OCI-LY1 (cell line): ENCODE data around the gene POTEJ.
"Not testable (repeated sequence)": the region's sequence is repeated elsewhere in the genome, so short reads cannot be mapped to it uniquely, and the experiment has no call there.

ENCODE experiments used
- H2AFZ ChIP-seq: fragments of 200-600 bp; sonication (generic), shearing (Covaris generic); 2 replicates; pipeline ENCODE4 v1.6.0; 2014; ENCODE audit warnings: antibody characterized with exemption, mild to moderate bottlenecking, low read length
- H3F3A ChIP-seq: fragments of 200-600 bp; sonication (generic), shearing (Covaris generic); 2 replicates; pipeline ENCODE4 v1.6.0; 2014; ENCODE audit warnings: mild to moderate bottlenecking, antibody characterized with exemption, low read length, moderate library complexity; ENCODE audit not compliant: insufficient read depth
- H3K27ac ChIP-seq: fragments of 200-600 bp; sonication (generic); 2 replicates; pipeline ENCODE4 v1.5.1; 2014; ENCODE audit warnings: low read length, mixed run types, mild to moderate bottlenecking, low read depth; ENCODE audit not compliant: poor library complexity, severe bottlenecking
- H3K27me3 ChIP-seq: fragments of 200-600 bp; sonication (generic); 2 replicates; pipeline ENCODE4 v1.6.0; 2014; ENCODE audit warnings: antibody characterized with exemption, mild to moderate bottlenecking, low read length, moderate library complexity; ENCODE audit not compliant: insufficient read depth
- H3K36me3 ChIP-seq: fragments of 200-600 bp; sonication (generic); 2 replicates; pipeline ENCODE4 v1.6.1; 2014; ENCODE audit warnings: mild to moderate bottlenecking, antibody characterized with exemption, low read length, moderate library complexity, mixed read lengths; ENCODE audit not compliant: insufficient read depth
- H3K4me1 ChIP-seq: fragments of 200-600 bp; sonication (generic); 2 replicates; pipeline ENCODE4 v1.5.1; 2014; ENCODE audit warnings: mild to moderate bottlenecking, low read length, moderate library complexity; ENCODE audit not compliant: insufficient read depth, severe bottlenecking
- H3K4me2 ChIP-seq: fragments of 200-600 bp; sonication (generic), shearing (Covaris generic); 2 replicates; pipeline ENCODE4 v1.6.1; 2014; ENCODE audit warnings: low read length
- H3K4me3 ChIP-seq: fragments of 200-600 bp; sonication (generic); 2 replicates; pipeline ENCODE4 v1.5.1; 2014; ENCODE audit warnings: low read length, low read depth, mild to moderate bottlenecking, mixed read lengths; ENCODE audit not compliant: poor library complexity, severe bottlenecking
- H3K79me2 ChIP-seq: fragments of 200-600 bp; shearing (Covaris generic); 2 replicates; pipeline ENCODE4 v1.6.1; 2016; ENCODE audit warnings: mixed run types, low read length, mixed read lengths; ENCODE audit not compliant: insufficient read depth
- H3K9ac ChIP-seq: fragments of 200-600 bp; sonication (generic), shearing (Covaris generic); 2 replicates; pipeline ENCODE4 v1.6.1; 2014; ENCODE audit warnings: mild to moderate bottlenecking, low read length, mixed read lengths
- H3K9me2 ChIP-seq: fragments of 200-600 bp; sonication (generic), shearing (Covaris generic); 2 replicates; pipeline ENCODE4 v1.6.1; 2014; ENCODE audit warnings: low read depth, mild to moderate bottlenecking, low read length, mixed read lengths
- H3K9me3 ChIP-seq: fragments of 200-600 bp; shearing (Covaris generic); 2 replicates; pipeline ENCODE4 v1.6.1; 2014; ENCODE audit warnings: low read length, mixed read lengths
- H4K20me1 ChIP-seq: fragments of 200-600 bp; sonication (generic), shearing (Covaris generic); 2 replicates; pipeline ENCODE4 v1.6.0; 2016; ENCODE audit warnings: mild to moderate bottlenecking, low read length; ENCODE audit not compliant: insufficient read depth

Gene POTEJ

GRCh38 chr2:130594011-130594410 is 17.2 kb upstream of the POTEJ start:
- not testable (repeated sequence) for H3K9me2 ChIP-seq, H3K27me3 ChIP-seq, H2AFZ ChIP-seq, H4K20me1 ChIP-seq, H3F3A ChIP-seq, H3K9ac ChIP-seq, H3K4me1 ChIP-seq, H3K27ac ChIP-seq, H3K4me3 ChIP-seq, H3K9me3 ChIP-seq, H3K36me3 ChIP-seq, H3K79me2 ChIP-seq, H3K4me2 ChIP-seq

- H2AFZ ChIP-seq, H3K4me3 ChIP-seq, H3K36me3 ChIP-seq, H3K4me2 ChIP-seq, H3K4me1 ChIP-seq, H3K27ac ChIP-seq, H3K9me3 ChIP-seq, H3F3A ChIP-seq, H3K27me3 ChIP-seq, H4K20me1 ChIP-seq, H3K9me2 ChIP-seq, H3K9ac ChIP-seq, H3K79me2 ChIP-seq: not testable (repeated sequence)
Observed at GRCh38 chr2:130596757-130597156, 14.5 kb upstream of the POTEJ start.

- H3K9ac ChIP-seq, H3K4me3 ChIP-seq, H2AFZ ChIP-seq, H3K9me3 ChIP-seq, H4K20me1 ChIP-seq, H3F3A ChIP-seq, H3K27ac ChIP-seq, H3K4me1 ChIP-seq, H3K4me2 ChIP-seq, H3K9me2 ChIP-seq, H3K27me3 ChIP-seq, H3K36me3 ChIP-seq, H3K79me2 ChIP-seq: not testable (repeated sequence)
Observed at GRCh38 chr2:130597994-130598393, 13.2 kb upstream of the POTEJ start.

GRCh38 chr2:130598463-130598862 is 12.8 kb upstream of the POTEJ start:
- not testable (repeated sequence) for H2AFZ ChIP-seq, H3K9me3 ChIP-seq, H3K9me2 ChIP-seq, H3K79me2 ChIP-seq, H3K36me3 ChIP-seq, H3K27me3 ChIP-seq, H3K9ac ChIP-seq, H3K4me1 ChIP-seq, H3K27ac ChIP-seq, H4K20me1 ChIP-seq, H3K4me2 ChIP-seq, H3K4me3 ChIP-seq, H3F3A ChIP-seq

GRCh38 chr2:130599393-130599792 is 11.8 kb upstream of the POTEJ start, which contains the start of gene CFC1:
Gene CFC1 (minus strand): TSS chr2:130599575. CDS start chr2:130599287, 288 bp downstream.
- not testable (repeated sequence) for H2AFZ ChIP-seq, H3K79me2 ChIP-seq, H4K20me1 ChIP-seq, H3K4me2 ChIP-seq, H3K27ac ChIP-seq, H3K27me3 ChIP-seq, H3K9me3 ChIP-seq, H3F3A ChIP-seq, H3K4me3 ChIP-seq, H3K9me2 ChIP-seq, H3K36me3 ChIP-seq, H3K4me1 ChIP-seq, H3K9ac ChIP-seq

GRCh38 chr2:130599926-130600325 is 11.3 kb upstream of the POTEJ start:
- H3K79me2 ChIP-seq, H3K9me3 ChIP-seq, H4K20me1 ChIP-seq, H3K36me3 ChIP-seq, H2AFZ ChIP-seq, H3K27me3 ChIP-seq, H3F3A ChIP-seq, H3K9me2 ChIP-seq, H3K4me2 ChIP-seq, H3K4me1 ChIP-seq, H3K9ac ChIP-seq, H3K4me3 ChIP-seq, H3K27ac ChIP-seq: not testable (repeated sequence)

- H3K9ac ChIP-seq = not testable (repeated sequence)
Observed at GRCh38 chr2:130601648-130602302, 9.5 kb upstream of the POTEJ start.

More at GRCh38 chr2:130601648-130602302, 9.5 kb upstream of the POTEJ start:
- H2AFZ ChIP-seq, H4K20me1 ChIP-seq, H3K36me3 ChIP-seq, H3K79me2 ChIP-seq, H3K4me3 ChIP-seq, H3F3A ChIP-seq, H3K27me3 ChIP-seq, H3K4me1 ChIP-seq, H3K9me3 ChIP-seq, H3K9me2 ChIP-seq, H3K27ac ChIP-seq, H3K4me2 ChIP-seq: not testable (repeated sequence)
